Body of pancreas (tissue), 4 donors: ENCODE results near the gene C3orf18.

ENCODE experiments used
- POLR2A ChIP-seq, 3 donors: fragments of 450-650 bp; IDR thresholded peaks; one replicate each; pipeline ENCODE4 v1.6.1; 2016; ENCODE audit warnings: antibody characterized with exemption in 3 of 3, mild to moderate bottlenecking in 2 of 3
- TF ChIP-seq, protein P1 (sequence below), 7 experiments: fragments of 450-650 bp in 4 of 7; fragments of 200-600 bp in 3 of 7; sonication (generic) in 3 of 7; IDR thresholded peaks; one replicate each; pipeline ENCODE4 v1.5.1; 2016 to 2019; ENCODE audit warnings: antibody characterized with exemption in 7 of 7

DNA sequence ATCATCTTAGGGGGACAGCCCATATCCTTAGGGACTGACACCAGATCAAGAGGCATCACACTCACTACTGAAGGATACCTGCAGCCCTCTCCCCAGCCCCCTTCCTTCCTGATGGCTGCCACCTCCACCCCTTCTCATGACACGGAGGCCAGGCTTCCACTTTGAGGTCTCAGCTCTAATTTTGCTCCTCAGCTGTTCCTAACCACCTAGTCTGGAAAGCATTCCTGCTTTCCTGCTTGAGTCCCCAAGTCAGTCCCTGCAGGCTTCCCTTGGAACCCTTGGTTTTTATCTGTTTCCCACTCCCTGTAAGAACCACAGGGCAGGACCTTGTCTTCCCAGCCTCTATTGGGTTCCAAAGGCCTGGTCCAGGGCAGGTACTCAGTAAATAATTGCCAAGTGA, 3.2 kb downstream of the C3orf18 start:
- TF ChIP-seq, protein P1, sequence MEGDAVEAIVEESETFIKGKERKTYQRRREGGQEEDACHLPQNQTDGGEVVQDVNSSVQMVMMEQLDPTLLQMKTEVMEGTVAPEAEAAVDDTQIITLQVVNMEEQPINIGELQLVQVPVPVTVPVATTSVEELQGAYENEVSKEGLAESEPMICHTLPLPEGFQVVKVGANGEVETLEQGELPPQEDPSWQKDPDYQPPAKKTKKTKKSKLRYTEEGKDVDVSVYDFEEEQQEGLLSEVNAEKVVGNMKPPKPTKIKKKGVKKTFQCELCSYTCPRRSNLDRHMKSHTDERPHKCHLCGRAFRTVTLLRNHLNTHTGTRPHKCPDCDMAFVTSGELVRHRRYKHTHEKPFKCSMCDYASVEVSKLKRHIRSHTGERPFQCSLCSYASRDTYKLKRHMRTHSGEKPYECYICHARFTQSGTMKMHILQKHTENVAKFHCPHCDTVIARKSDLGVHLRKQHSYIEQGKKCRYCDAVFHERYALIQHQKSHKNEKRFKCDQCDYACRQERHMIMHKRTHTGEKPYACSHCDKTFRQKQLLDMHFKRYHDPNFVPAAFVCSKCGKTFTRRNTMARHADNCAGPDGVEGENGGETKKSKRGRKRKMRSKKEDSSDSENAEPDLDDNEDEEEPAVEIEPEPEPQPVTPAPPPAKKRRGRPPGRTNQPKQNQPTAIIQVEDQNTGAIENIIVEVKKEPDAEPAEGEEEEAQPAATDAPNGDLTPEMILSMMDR (IDR thresholded peaks at IDR 0.05): no peak
- no peak for TF ChIP-seq POLR2A (IDR thresholded peaks at IDR 0.05)
